HG02763 (cell line): ENCODE measurements around the gene HLA-DOB.
"Not testable (repeated sequence)": the region's sequence is repeated elsewhere in the genome, so short reads cannot be mapped to it uniquely, and the experiment has no call there.

Source experiments
- ATAC-seq: cut with Tn5 transposase; IDR thresholded peaks from one replicate; pipeline ENCODE4 v1.9.1; 2021; ENCODE audit warnings: mild to moderate bottlenecking, moderate library complexity; ENCODE audit not compliant: unreplicated experiment

HLA-DOB gene

GRCh38 chr6:32815996-32816395 lies 806 bp downstream of the HLA-DOB start:
- no peak for ATAC-seq

- no peak for ATAC-seq
Measured at GRCh38 chr6:32815115-32815514, 1.7 kb downstream of the HLA-DOB start.

GRCh38 chr6:32814145-32814544 lies 2.7 kb downstream of the HLA-DOB start:
- no peak for ATAC-seq

- no peak for ATAC-seq
Measured at GRCh38 chr6:32809171-32809570, 7.6 kb downstream of the HLA-DOB start.

GRCh38 chr6:32807020-32807580 lies 9.7 kb downstream of the HLA-DOB start:
- ATAC-seq: no peak

- ATAC-seq: not testable (repeated sequence)
Measured at GRCh38 chr6:32805404-32805803, 11.4 kb downstream of the HLA-DOB start.

- no peak for ATAC-seq
Measured at GRCh38 chr6:32803416-32803815, 13.4 kb downstream of the HLA-DOB start.

- no peak for ATAC-seq
Measured at GRCh38 chr6:32799740-32800139, 17.1 kb downstream of the HLA-DOB start.

GRCh38 chr6:32799168-32799567 lies 17.6 kb downstream of the HLA-DOB start:
- ATAC-seq: no peak

- no peak for ATAC-seq
Measured at GRCh38 chr6:32796848-32797776, 19.7 kb downstream of the HLA-DOB start.

GRCh38 chr6:32794510-32794909 lies 22.3 kb downstream of the HLA-DOB start:
- ATAC-seq: no peak

GRCh38 chr6:32792901-32793435 lies 23.8 kb downstream of the HLA-DOB start:
- ATAC-seq: no peak

GRCh38 chr6:32790306-32790705 lies 26.5 kb downstream of the HLA-DOB start:
- no peak for ATAC-seq

GRCh38 chr6:32785781-32786533 lies 30.8 kb downstream of the HLA-DOB start:
- no peak for ATAC-seq

GRCh38 chr6:32782923-32783322 lies 33.9 kb downstream of the HLA-DOB start:
- not testable (repeated sequence) for ATAC-seq

- ATAC-seq: no peak
Measured at GRCh38 chr6:32779036-32779435, 37.8 kb downstream of the HLA-DOB start.

- ATAC-seq: no peak
Measured at GRCh38 chr6:32775071-32775470, 41.7 kb downstream of the HLA-DOB start.

GRCh38 chr6:32774426-32774825 lies 42.4 kb downstream of the HLA-DOB start:
- ATAC-seq: no peak

GRCh38 chr6:32772656-32773055 lies 44.1 kb downstream of the HLA-DOB start:
- no peak for ATAC-seq

GRCh38 chr6:32764048-32764447 lies 52.8 kb downstream of the HLA-DOB start:
- no peak for ATAC-seq

- ATAC-seq: no peak
Measured at GRCh38 chr6:32763421-32763820, 53.4 kb downstream of the HLA-DOB start, which contains the start of gene HLA-DQB2. TSS of gene HLA-DQB2 (minus strand) at chr6:32763532. CDS start at chr6:32763470, 62 bp downstream.
